ENCODE measurements around the gene DENND6B.

DENND6B gene

GRCh38 chr22:50289151-50289941, 37.5 kb downstream of the DENND6B start:
- H3K27me3 ChIP-seq (replicated peaks; ENCODE audit: control insufficient read depth, insufficient read depth, low read length) = no peaks in the 10 kb centered on the region
- H3K4me1 ChIP-seq (ENCODE audit: control insufficient read depth, insufficient read depth, low read length) = peaks cover 14% of the 10 kb centered on the region
- no peak overlapping the region for H3K4me3 ChIP-seq (ENCODE audit: low read length)
- H3K9me3 ChIP-seq (ENCODE audit: control insufficient read depth, low read length) = no peaks in the 10 kb centered on the region
- no peak for DNase-seq (ENCODE audit: low read depth)
- H3K36me3 ChIP-seq (ENCODE audit: control insufficient read depth, insufficient read depth, low read length, severe bottlenecking) = peaks cover 53% of the 10 kb centered on the region
- H3K9ac ChIP-seq (ENCODE audit: low read length) = no peak overlapping the region

GRCh38 chr22:50287731-50288130, 39.1 kb downstream of the DENND6B start:
- H3K4me1 ChIP-seq (ENCODE audit: control insufficient read depth, insufficient read depth, low read length) = peaks cover 5% of the 10 kb centered on the region
- H3K27me3 ChIP-seq (replicated peaks; ENCODE audit: control insufficient read depth, insufficient read depth, low read length) = no peaks in the 10 kb centered on the region
- H3K9me3 ChIP-seq (ENCODE audit: control insufficient read depth, low read length) = no peaks in the 10 kb centered on the region
- no peak overlapping the region for H3K9ac ChIP-seq (ENCODE audit: low read length)
- DNase-seq (ENCODE audit: low read depth) = no peak
- H3K36me3 ChIP-seq (ENCODE audit: control insufficient read depth, insufficient read depth, low read length, severe bottlenecking) = peaks cover 58% of the 10 kb centered on the region
- H3K4me3 ChIP-seq (ENCODE audit: low read length) = no peak overlapping the region

DNA sequence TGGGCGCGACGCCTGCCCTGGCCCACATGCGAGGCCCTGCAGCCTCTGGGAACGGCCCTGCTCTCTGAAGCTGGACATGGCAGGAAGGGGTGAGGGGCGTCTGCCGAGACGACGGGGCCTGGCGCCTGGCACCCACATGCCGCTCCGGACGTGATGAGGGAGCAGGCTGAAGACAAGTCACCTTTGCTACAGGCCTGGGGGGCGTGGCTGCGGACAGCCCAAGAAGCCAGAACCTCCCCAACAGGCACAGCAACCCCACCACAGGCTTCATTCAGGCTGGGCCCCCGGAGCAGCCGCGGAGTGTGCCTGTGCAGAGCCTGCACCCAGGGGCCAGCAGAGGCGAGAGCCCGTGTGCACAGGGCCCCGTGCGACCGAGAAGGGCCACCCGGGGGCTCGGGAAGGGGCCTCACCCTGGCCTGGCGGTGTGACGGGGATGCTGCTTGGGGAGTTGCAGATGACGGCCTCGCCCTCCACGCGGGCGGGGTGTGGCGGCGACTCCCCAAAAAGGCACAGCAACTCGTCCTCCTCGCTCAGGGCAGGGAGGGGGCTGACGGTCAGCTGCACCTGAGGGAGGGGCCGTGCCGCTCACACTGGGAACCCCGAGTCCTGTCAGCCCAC, 40.0 kb downstream of the DENND6B start:
- Histone ChIP-seq H3K27me3 (replicated peaks; ENCODE audit: control insufficient read depth, insufficient read depth, low read length) (no peaks in the 10 kb centered on the region), H3K4me1 (ENCODE audit: control insufficient read depth, insufficient read depth, low read length) (no peaks in the 10 kb centered on the region), H3K4me3 (ENCODE audit: low read length) (no peak overlapping the region), H3K9me3 (ENCODE audit: control insufficient read depth, low read length) (no peaks in the 10 kb centered on the region), H3K36me3 (ENCODE audit: control insufficient read depth, insufficient read depth, low read length, severe bottlenecking) (peaks cover 66% of the 10 kb centered on the region), H3K9ac (ENCODE audit: low read length) (no peak overlapping the region)
- no peak for DNase-seq (ENCODE audit: low read depth)

GRCh38 chr22:50286275-50286674, 40.5 kb downstream of the DENND6B start:
- H3K27me3 ChIP-seq (replicated peaks; ENCODE audit: control insufficient read depth, insufficient read depth, low read length) = no peaks in the 10 kb centered on the region
- no peaks in the 10 kb centered on the region for H3K9me3 ChIP-seq (ENCODE audit: control insufficient read depth, low read length)
- no peak for DNase-seq (ENCODE audit: low read depth)
- H3K4me3 ChIP-seq (ENCODE audit: low read length) = no peak overlapping the region
- H3K9ac ChIP-seq (ENCODE audit: low read length) = no peak overlapping the region
- H3K4me1 ChIP-seq (ENCODE audit: control insufficient read depth, insufficient read depth, low read length) = no peaks in the 10 kb centered on the region
- peaks cover 71% of the 10 kb centered on the region for H3K36me3 ChIP-seq (ENCODE audit: control insufficient read depth, insufficient read depth, low read length, severe bottlenecking)

GRCh38 chr22:50285568-50286229, 41.1 kb downstream of the DENND6B start:
- no peak for DNase-seq (ENCODE audit: low read depth)
- Histone ChIP-seq H3K36me3 (ENCODE audit: control insufficient read depth, insufficient read depth, low read length, severe bottlenecking) (peaks cover 74% of the 10 kb centered on the region), H3K9me3 (ENCODE audit: control insufficient read depth, low read length) (no peaks in the 10 kb centered on the region), H3K27me3 (replicated peaks; ENCODE audit: control insufficient read depth, insufficient read depth, low read length) (no peaks in the 10 kb centered on the region), H3K4me3 (ENCODE audit: low read length) (no peak overlapping the region), H3K4me1 (ENCODE audit: control insufficient read depth, insufficient read depth, low read length) (no peaks in the 10 kb centered on the region), H3K9ac (ENCODE audit: low read length) (no peak overlapping the region)

- Histone ChIP-seq H3K4me1 (ENCODE audit: control insufficient read depth, insufficient read depth, low read length) (no peaks in the 10 kb centered on the region), H3K36me3 (ENCODE audit: control insufficient read depth, insufficient read depth, low read length, severe bottlenecking) (peaks cover 76% of the 10 kb centered on the region), H3K9me3 (ENCODE audit: control insufficient read depth, low read length) (no peaks in the 10 kb centered on the region), H3K27me3 (replicated peaks; ENCODE audit: control insufficient read depth, insufficient read depth, low read length) (no peaks in the 10 kb centered on the region), H3K4me3 (ENCODE audit: low read length) (no peak overlapping the region), H3K9ac (ENCODE audit: low read length) (no peak overlapping the region)
- no peak for DNase-seq (ENCODE audit: low read depth)
Observed at GRCh38 chr22:50284479-50284878, 42.3 kb downstream of the DENND6B start.

DNA sequence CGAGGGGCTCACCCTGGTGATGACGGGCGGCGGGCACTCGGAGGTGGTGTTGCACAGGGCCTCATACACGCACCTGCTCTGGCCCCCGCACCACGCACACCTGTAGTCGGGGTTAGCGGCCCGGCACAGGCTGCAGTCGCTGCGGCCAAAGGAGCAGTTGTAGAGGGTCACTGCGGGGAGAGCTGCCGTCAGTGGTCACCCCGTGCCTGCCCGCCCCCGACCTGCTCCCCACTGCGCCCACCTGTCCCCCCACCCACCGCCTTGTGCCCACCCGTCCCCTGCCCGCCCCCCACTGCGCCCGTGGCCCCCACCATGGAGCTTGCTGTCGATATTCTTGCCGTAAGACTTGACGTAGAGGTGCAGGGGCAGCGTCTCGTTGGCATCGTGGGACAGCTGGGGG, 43.0 kb downstream of the DENND6B start:
- Histone ChIP-seq H3K4me3 (ENCODE audit: low read length) (no peak overlapping the region), H3K9me3 (ENCODE audit: control insufficient read depth, low read length) (no peaks in the 10 kb centered on the region), H3K9ac (ENCODE audit: low read length) (no peak overlapping the region), H3K4me1 (ENCODE audit: control insufficient read depth, insufficient read depth, low read length) (no peaks in the 10 kb centered on the region), H3K36me3 (ENCODE audit: control insufficient read depth, insufficient read depth, low read length, severe bottlenecking) (peaks cover 76% of the 10 kb centered on the region), H3K27me3 (replicated peaks; ENCODE audit: control insufficient read depth, insufficient read depth, low read length) (no peaks in the 10 kb centered on the region)
- DNase-seq (ENCODE audit: low read depth) = no peak

GRCh38 chr22:50282361-50283155, 44.3 kb downstream of the DENND6B start:
- peaks cover 76% of the 10 kb centered on the region for H3K36me3 ChIP-seq (ENCODE audit: control insufficient read depth, insufficient read depth, low read length, severe bottlenecking)
- H3K9me3 ChIP-seq (ENCODE audit: control insufficient read depth, low read length) = no peaks in the 10 kb centered on the region
- no peak overlapping the region for H3K4me3 ChIP-seq (ENCODE audit: low read length)
- H3K4me1 ChIP-seq (ENCODE audit: control insufficient read depth, insufficient read depth, low read length) = no peaks in the 10 kb centered on the region
- H3K27me3 ChIP-seq (replicated peaks; ENCODE audit: control insufficient read depth, insufficient read depth, low read length) = no peaks in the 10 kb centered on the region
- H3K9ac ChIP-seq (ENCODE audit: low read length) = no peak overlapping the region
- DNase-seq (ENCODE audit: low read depth) = peak; percentile 53

GRCh38 chr22:50281957-50282356, 44.9 kb downstream of the DENND6B start:
- Histone ChIP-seq H3K27me3 (replicated peaks; ENCODE audit: control insufficient read depth, insufficient read depth, low read length) (no peaks in the 10 kb centered on the region), H3K4me1 (ENCODE audit: control insufficient read depth, insufficient read depth, low read length) (no peaks in the 10 kb centered on the region), H3K4me3 (ENCODE audit: low read length) (no peak overlapping the region), H3K36me3 (ENCODE audit: control insufficient read depth, insufficient read depth, low read length, severe bottlenecking) (peaks cover 78% of the 10 kb centered on the region), H3K9ac (ENCODE audit: low read length) (no peak overlapping the region), H3K9me3 (ENCODE audit: control insufficient read depth, low read length) (no peaks in the 10 kb centered on the region)
- no peak for DNase-seq (ENCODE audit: low read depth)

DNA sequence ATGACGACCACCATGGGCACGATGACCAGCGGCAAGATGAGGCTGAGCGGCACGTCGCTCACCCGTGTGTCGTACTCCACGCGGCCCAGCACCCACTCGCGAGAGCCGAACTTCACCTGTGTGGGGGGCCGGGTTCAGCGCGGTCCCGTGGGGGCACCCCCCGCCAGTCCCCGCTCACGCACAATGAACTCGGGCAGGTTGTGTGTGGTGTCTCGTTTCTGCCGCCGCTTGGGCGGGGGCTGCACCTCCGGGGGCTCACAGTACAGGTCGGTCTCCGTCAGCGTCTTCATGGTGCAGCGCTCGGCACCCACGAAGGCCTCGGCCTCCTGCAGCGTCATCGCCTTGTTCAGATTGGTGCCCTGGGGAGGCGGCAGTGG, 45.4 kb downstream of the DENND6B start:
- Histone ChIP-seq H3K36me3 (ENCODE audit: control insufficient read depth, insufficient read depth, low read length, severe bottlenecking) (peaks cover 79% of the 10 kb centered on the region), H3K27me3 (replicated peaks; ENCODE audit: control insufficient read depth, insufficient read depth, low read length) (no peaks in the 10 kb centered on the region), H3K9ac (ENCODE audit: low read length) (no peak overlapping the region), H3K9me3 (ENCODE audit: control insufficient read depth, low read length) (no peaks in the 10 kb centered on the region), H3K4me3 (ENCODE audit: low read length) (no peak overlapping the region), H3K4me1 (ENCODE audit: control insufficient read depth, insufficient read depth, low read length) (no peaks in the 10 kb centered on the region)
- DNase-seq (ENCODE audit: low read depth) = no peak

All from adipocyte (in vitro differentiated cells).